NCI-H510A (cell line): ENCODE data around the gene ACBD3.
A peak's percentile ranks its signal among the peaks of the same experiment; 100 is the strongest.
"Not testable (repeated sequence)": the region's sequence is repeated elsewhere in the genome, so short reads cannot be mapped to it uniquely, and the experiment has no call there.

Source experiments
- DNase-seq: peaks from one replicate; lab custom pipeline; 2025; lab: John Stamatoyannopoulos, UW

ACBD3 gene

GRCh38 chr1:226186124-226187018, at the start of gene ACBD3:
Gene ACBD3 (minus strand): TSS chr1:226186741. CDS start chr1:226186675, 66 bp downstream.
- DNase-seq = peak; percentile 66

- no peak for DNase-seq
Measured at GRCh38 chr1:226233806-226234205, 47.3 kb upstream of the ACBD3 start.

- no peak for DNase-seq
Measured at GRCh38 chr1:226233293-226233692, 46.8 kb upstream of the ACBD3 start.

- DNase-seq = no peak
Measured at GRCh38 chr1:226226601-226227000, 40.1 kb upstream of the ACBD3 start.

- DNase-seq = peak; percentile 12
Measured at GRCh38 chr1:226223786-226224244, 37.3 kb upstream of the ACBD3 start.

- DNase-seq = no peak
Measured at GRCh38 chr1:226223157-226223785, 36.7 kb upstream of the ACBD3 start, which contains the start of gene MIXL1. Gene MIXL1 (plus strand): TSS chr1:226223664. CDS start chr1:226223682, 18 bp downstream.

GRCh38 chr1:226222686-226223085, 36.1 kb upstream of the ACBD3 start:
- DNase-seq = no peak

GRCh38 chr1:226220473-226221189, 34.1 kb upstream of the ACBD3 start:
- no peak for DNase-seq

GRCh38 chr1:226217273-226217672, 30.7 kb upstream of the ACBD3 start:
- no peak for DNase-seq

- no peak for DNase-seq
Measured at GRCh38 chr1:226216056-226216455, 29.5 kb upstream of the ACBD3 start.

GRCh38 chr1:226215239-226215638, 28.7 kb upstream of the ACBD3 start:
- DNase-seq = no peak

GRCh38 chr1:226212545-226212944, 26.0 kb upstream of the ACBD3 start:
- no peak for DNase-seq

- no peak for DNase-seq
Measured at GRCh38 chr1:226211181-226211821, 24.8 kb upstream of the ACBD3 start.

- no peak for DNase-seq
Measured at GRCh38 chr1:226210571-226211176, 24.1 kb upstream of the ACBD3 start.

GRCh38 chr1:226209307-226210059, 22.9 kb upstream of the ACBD3 start:
- no peak for DNase-seq

GRCh38 chr1:226207048-226207447, 20.5 kb upstream of the ACBD3 start:
- no peak for DNase-seq

- no peak for DNase-seq
Measured at GRCh38 chr1:226204198-226204597, 17.7 kb upstream of the ACBD3 start.

- no peak for DNase-seq
Measured at GRCh38 chr1:226203655-226204054, 17.1 kb upstream of the ACBD3 start.

GRCh38 chr1:226203240-226203639, 16.7 kb upstream of the ACBD3 start:
- no peak for DNase-seq

GRCh38 chr1:226202666-226203065, 16.1 kb upstream of the ACBD3 start:
- not testable (repeated sequence) for DNase-seq

- DNase-seq = no peak
Measured at GRCh38 chr1:226202246-226202645, 15.7 kb upstream of the ACBD3 start.
